GM13977 (cell line): ENCODE measurements around the gene CORO1A.
A peak's percentile ranks its signal among the peaks of the same experiment; 100 is the strongest.
"Not testable (repeated sequence)": the region's sequence is repeated elsewhere in the genome, so short reads cannot be mapped to it uniquely, and the experiment has no call there.

ENCODE experiments used
- DNase-seq: peaks from one replicate; pipeline ENCODE4 v3.0.0; 2012; ENCODE audit warnings: low spot score
- in situ Hi-C: fragments of 300-500 bp; cut with MboI; formaldehyde crosslinking; loops from one replicate; pipeline ENCODE4 v1.12.0; 2022; ENCODE audit warnings: low sequenced_read_pairs, low pct_unique_long_range_greater_than_20kb, mixed read lengths, inconsistent platforms; ENCODE audit not compliant: unreplicated experiment
- TF ChIP-seq, protein P1 (sequence below): IDR thresholded peaks from 2 replicates; pipeline ENCODE4 v1.5.1; 2012; ENCODE audit warnings: mild to moderate bottlenecking, control low read depth; ENCODE audit not compliant: insufficient read depth; ENCODE audit errors: extremely low read depth, missing control alignments

Gene CORO1A

GRCh38 chr16:30151091-30151490, 32.3 kb upstream of the CORO1A start:
- TF ChIP-seq, protein P1, sequence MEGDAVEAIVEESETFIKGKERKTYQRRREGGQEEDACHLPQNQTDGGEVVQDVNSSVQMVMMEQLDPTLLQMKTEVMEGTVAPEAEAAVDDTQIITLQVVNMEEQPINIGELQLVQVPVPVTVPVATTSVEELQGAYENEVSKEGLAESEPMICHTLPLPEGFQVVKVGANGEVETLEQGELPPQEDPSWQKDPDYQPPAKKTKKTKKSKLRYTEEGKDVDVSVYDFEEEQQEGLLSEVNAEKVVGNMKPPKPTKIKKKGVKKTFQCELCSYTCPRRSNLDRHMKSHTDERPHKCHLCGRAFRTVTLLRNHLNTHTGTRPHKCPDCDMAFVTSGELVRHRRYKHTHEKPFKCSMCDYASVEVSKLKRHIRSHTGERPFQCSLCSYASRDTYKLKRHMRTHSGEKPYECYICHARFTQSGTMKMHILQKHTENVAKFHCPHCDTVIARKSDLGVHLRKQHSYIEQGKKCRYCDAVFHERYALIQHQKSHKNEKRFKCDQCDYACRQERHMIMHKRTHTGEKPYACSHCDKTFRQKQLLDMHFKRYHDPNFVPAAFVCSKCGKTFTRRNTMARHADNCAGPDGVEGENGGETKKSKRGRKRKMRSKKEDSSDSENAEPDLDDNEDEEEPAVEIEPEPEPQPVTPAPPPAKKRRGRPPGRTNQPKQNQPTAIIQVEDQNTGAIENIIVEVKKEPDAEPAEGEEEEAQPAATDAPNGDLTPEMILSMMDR: no peak
- in situ Hi-C loops: no loop called here
- DNase-seq: no peak

GRCh38 chr16:30152517-30152916, 30.9 kb upstream of the CORO1A start:
- in situ Hi-C loops: no loop called here
- DNase-seq: no peak
- TF ChIP-seq, protein P1: no peak

DNA sequence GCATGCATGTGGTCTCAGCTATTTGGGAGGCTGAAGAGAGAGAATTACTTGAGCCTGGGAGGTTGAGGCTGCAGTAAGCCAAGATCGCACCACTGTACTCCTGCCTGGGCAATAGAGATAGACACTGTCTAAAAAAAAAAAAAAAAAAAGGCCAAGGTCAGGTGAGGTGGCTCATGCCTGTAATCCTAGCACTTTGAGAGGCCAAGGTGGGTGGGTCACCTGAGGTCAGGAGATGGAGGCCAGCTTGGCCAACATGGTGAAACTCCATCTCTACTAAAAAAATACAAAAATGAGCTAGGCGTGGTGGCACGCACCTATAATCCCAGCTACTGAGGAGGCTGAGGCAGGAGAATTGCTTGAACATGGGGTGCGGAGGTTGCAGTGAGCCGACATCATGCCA, 28.2 kb upstream of the CORO1A start:
- TF ChIP-seq, protein P1: no peak
- in situ Hi-C loops: no loop called here
- DNase-seq: no peak

- in situ Hi-C loops: no loop called here
- no peak for DNase-seq
- TF ChIP-seq, protein P1: no peak
These were observed 26.2 kb upstream of the CORO1A start for GRCh38 chr16:30157214-30157613.

GRCh38 chr16:30163538-30163937, 19.9 kb upstream of the CORO1A start:
- DNase-seq: no peak

DNA sequence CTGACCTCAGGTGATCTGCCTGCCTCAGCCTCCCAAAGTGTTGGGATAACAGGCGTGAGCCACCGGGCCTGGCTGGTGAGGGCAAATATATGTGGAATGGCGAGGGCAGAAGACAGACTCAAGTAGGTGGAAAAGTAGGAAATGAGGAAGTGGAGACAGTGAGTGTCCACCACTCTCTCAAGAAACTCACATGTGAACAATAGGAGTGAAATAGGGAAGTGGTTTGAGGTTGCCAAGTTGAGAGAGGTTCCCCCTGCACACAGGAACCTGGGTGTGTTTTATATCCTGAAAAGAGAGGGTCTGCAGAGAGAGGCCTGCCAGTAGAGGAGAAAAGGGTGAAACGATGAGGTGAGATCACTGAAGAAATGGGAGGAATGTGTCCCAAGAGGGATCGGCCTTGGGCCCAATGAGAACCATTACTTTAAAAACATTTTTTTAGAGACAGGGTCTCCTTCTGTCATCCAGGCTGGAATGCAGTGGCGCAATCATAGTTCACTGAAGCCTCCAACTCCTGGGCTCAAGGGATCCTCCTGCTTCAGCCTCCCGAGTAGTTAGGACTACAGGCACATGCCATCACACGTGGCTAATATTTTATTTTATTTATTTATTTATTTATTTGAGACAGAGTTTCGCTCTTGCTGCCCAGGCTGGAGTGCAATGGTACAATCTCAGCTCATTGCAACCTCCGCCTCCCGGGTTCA, 17.1 kb upstream of the CORO1A start:
- TF ChIP-seq, protein P1: no peak
- in situ Hi-C loops: no loop called here
- DNase-seq: peak; percentile 81

More at GRCh38 chr16:30163538-30163937, 19.9 kb upstream of the CORO1A start:
- in situ Hi-C loops: no loop called here
- TF ChIP-seq, protein P1: no peak

DNA sequence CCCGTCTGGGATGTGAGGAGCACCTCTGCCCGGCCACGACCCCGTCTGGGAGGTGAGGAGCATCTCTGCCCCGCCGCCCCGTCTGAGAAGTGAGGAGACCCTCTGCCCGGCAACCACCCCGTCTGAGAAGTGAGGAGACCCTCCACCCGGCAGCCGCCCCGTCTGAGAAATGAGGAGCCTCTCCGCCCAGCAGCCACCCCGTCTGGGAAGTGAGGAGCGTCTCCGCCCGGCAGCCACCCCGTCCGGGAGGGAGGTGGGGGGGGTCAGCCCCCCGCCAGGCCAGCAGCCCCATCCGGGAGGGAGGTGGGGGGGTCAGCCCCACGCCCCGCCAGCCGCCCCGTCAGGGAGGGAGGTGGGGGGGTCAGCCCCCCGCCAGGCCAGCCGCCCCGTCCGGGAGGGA, 14.7 kb upstream of the CORO1A start:
- DNase-seq, in situ Hi-C loops: not testable (repeated sequence)

GRCh38 chr16:30169416-30169815, 14.0 kb upstream of the CORO1A start:
- in situ Hi-C loops, DNase-seq: not testable (repeated sequence)

GRCh38 chr16:30170145-30170544, 13.3 kb upstream of the CORO1A start:
- DNase-seq, in situ Hi-C loops: not testable (repeated sequence)
